HG03558 (cell line): Measurements from ENCODE around the gene NOB1.
A peak's percentile ranks its signal among the peaks of the same experiment; 100 is the strongest.
"Not testable (repeated sequence)": the region's sequence is repeated elsewhere in the genome, so short reads cannot be mapped to it uniquely, and the experiment has no call there.

ENCODE experiments used
- ATAC-seq: cut with Tn5 transposase; IDR thresholded peaks from one replicate; pipeline ENCODE4 v1.9.1; 2021; ENCODE audit warnings: moderate number of reproducible peaks; ENCODE audit not compliant: unreplicated experiment; ENCODE audit errors: extremely low read depth

The NOB1 gene

GRCh38 chr16:69754469-69755310 is at the start of gene NOB1:
NOB1 (minus strand) TSS chr16:69754926; CDS start chr16:69754910, 16 bp downstream.
- peak; percentile 89 for ATAC-seq

- ATAC-seq = no peak
These were observed 49.6 kb upstream of the NOB1 start for GRCh38 chr16:69804297-69804696.

- ATAC-seq = no peak
These were observed 44.9 kb upstream of the NOB1 start for GRCh38 chr16:69799611-69800031.

GRCh38 chr16:69798466-69798865 is 43.7 kb upstream of the NOB1 start:
- no peak for ATAC-seq

GRCh38 chr16:69796285-69797118 is 41.8 kb upstream of the NOB1 start:
- ATAC-seq = no peak

- ATAC-seq = no peak
These were observed 39.8 kb upstream of the NOB1 start for GRCh38 chr16:69794486-69794885.

GRCh38 chr16:69793526-69793925 is 38.8 kb upstream of the NOB1 start:
- ATAC-seq = no peak

GRCh38 chr16:69791391-69791847 is 36.7 kb upstream of the NOB1 start:
- ATAC-seq = not testable (repeated sequence)

- ATAC-seq = no peak
These were observed 33.2 kb upstream of the NOB1 start for GRCh38 chr16:69787883-69788282.

GRCh38 chr16:69784586-69784985 is 29.9 kb upstream of the NOB1 start:
- no peak for ATAC-seq

GRCh38 chr16:69781118-69781517 is 26.4 kb upstream of the NOB1 start:
- ATAC-seq = no peak

- no peak for ATAC-seq
These were observed 25.0 kb upstream of the NOB1 start for GRCh38 chr16:69779724-69780123.

- ATAC-seq = no peak
These were observed 20.8 kb upstream of the NOB1 start for GRCh38 chr16:69775563-69775962.

- ATAC-seq = no peak
These were observed 18.7 kb upstream of the NOB1 start for GRCh38 chr16:69773260-69773947.

- no peak for ATAC-seq
These were observed 16.9 kb upstream of the NOB1 start for GRCh38 chr16:69771651-69771967.

GRCh38 chr16:69769404-69769803 is 14.7 kb upstream of the NOB1 start:
- ATAC-seq = no peak

- ATAC-seq = no peak
These were observed 13.9 kb upstream of the NOB1 start for GRCh38 chr16:69768666-69769065.

- ATAC-seq = no peak
These were observed 12.9 kb upstream of the NOB1 start for GRCh38 chr16:69767459-69768229.

- no peak for ATAC-seq
These were observed 8.8 kb upstream of the NOB1 start for GRCh38 chr16:69763599-69763942.
